Progenitor cell of endocrine pancreas (in vitro differentiated cells): Measurements from ENCODE around the gene PRIM1. TPM values are rescaled to one million over a fixed set of nuclear protein-coding genes. Genes with fewer than 3 reads are reported as not detected.
"Not testable (repeated sequence)": the region's sequence is repeated elsewhere in the genome, so short reads cannot be mapped to it uniquely, and the experiment has no call there.

Experiments used
- DNase-seq: peaks from one replicate; pipeline ENCODE4 v3.0.0; 2021; ENCODE audit warnings: low spot score; ENCODE audit not compliant: unreplicated experiment
- H3K27ac Mint-ChIP-seq: 2 replicates; pipeline ENCODE4 v1.8.0; 2021; ENCODE audit warnings: mild to moderate bottlenecking, moderate library complexity, mixed read lengths
- H3K27me3 Mint-ChIP-seq: 2 replicates; pipeline ENCODE4 v1.8.0; 2021; ENCODE audit warnings: mixed read lengths
- H3K36me3 Mint-ChIP-seq: 2 replicates; pipeline ENCODE4 v1.8.0; 2022; ENCODE audit warnings: mixed read lengths; ENCODE audit not compliant: insufficient read depth
- H3K4me1 Mint-ChIP-seq: 2 replicates; pipeline ENCODE4 v1.8.0; 2021; ENCODE audit warnings: low read depth, mixed read lengths
- H3K4me3 Mint-ChIP-seq: 2 replicates; pipeline ENCODE4 v1.8.0; 2021; ENCODE audit warnings: low read depth, mild to moderate bottlenecking, moderate library complexity, mixed read lengths
- H3K9me3 Mint-ChIP-seq: 2 replicates; pipeline ENCODE4 v1.8.0; 2021; ENCODE audit warnings: low read depth, mixed read lengths
- long read RNA-seq: library from polyadenylated mRNA; unstranded; transcript quantifications from one replicate; pipeline ENCODE4 v2.0.0, GENCODE V29; 2020
- total RNA-seq: library from RNA; stranded (reverse); gene quantifications from 2 replicates; pipeline ENCODE4 v1.2.1, GENCODE V29; 2021
- TF ChIP-seq, protein P1 (sequence below): fragments of 200-600 bp; sonication (generic); IDR thresholded peaks from one replicate; pipeline ENCODE4 v1.5.0; 2021; ENCODE audit warnings: antibody characterized with exemption, mild to moderate bottlenecking; ENCODE audit not compliant: unreplicated experiment

The PRIM1 gene
- 21.2 and 26.6 TPM in 2 replicates for total RNA-seq
- long read RNA-seq, partial matches to known transcripts, result 1 of 10 reads
- long read RNA-seq, other reads (novel, unspliced or antisense), result 7 of 10 reads

DNA sequence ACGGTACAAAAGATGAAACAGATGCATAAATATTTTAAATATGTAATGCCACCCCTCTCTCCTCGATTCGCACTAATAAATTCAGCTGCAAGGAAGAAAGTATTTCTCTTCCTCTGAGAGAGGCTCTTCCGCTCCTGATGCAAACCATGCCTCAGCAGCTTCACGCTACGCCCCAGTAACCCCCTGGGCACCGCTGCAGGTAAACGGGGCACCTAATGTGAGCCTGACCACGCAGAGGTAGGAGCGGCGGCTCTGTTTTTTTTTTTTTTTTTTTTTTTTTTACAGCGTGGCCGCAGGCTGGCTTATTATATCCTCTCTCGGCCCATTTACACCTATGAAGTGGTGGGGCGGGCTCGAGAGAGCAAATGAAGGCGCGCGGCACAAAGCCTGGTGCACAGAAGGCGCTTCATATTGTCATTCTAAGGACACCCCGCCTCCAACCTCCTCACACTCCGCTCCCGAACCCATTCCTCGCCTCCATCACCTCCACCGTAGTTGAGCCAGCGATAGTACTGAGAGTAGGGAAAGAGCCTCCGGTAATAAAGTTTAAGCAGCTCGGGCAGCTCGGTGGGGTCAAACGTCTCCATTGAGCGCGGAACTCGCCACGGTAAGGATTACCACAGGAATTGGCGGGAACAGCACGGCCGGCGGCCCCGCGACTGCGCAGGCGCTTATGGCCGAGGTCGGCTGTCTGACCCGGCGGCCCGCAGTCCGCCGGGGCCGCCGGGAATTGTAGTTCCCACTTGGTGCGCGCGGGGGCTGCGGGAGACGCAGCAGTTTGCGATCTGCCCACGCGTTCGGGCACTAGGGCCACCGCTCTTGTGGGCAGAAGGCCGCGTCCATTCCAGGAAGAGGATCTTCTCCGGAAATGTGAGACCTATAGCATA lies at the start of gene PRIM1:
PRIM1 (minus strand) TSS at position 612 of the 887 bp plus-strand sequence; CDS start at position 587, 25 bp downstream.
- Mint-ChIP-seq H3K9me3 (no peaks in the 10 kb centered on the region), H3K27ac (peak within 1 kb of the TSS; percentile 98), H3K4me1 (peaks cover 9% of the 10 kb centered on the region), H3K4me3 (peak within 1 kb of the TSS; percentile 94), H3K27me3 (no peaks in the 10 kb centered on the region), H3K36me3 (peaks cover 1% of the 10 kb centered on the region)
- DNase-seq, result peak; percentile 79
- TF ChIP-seq, protein P1, sequence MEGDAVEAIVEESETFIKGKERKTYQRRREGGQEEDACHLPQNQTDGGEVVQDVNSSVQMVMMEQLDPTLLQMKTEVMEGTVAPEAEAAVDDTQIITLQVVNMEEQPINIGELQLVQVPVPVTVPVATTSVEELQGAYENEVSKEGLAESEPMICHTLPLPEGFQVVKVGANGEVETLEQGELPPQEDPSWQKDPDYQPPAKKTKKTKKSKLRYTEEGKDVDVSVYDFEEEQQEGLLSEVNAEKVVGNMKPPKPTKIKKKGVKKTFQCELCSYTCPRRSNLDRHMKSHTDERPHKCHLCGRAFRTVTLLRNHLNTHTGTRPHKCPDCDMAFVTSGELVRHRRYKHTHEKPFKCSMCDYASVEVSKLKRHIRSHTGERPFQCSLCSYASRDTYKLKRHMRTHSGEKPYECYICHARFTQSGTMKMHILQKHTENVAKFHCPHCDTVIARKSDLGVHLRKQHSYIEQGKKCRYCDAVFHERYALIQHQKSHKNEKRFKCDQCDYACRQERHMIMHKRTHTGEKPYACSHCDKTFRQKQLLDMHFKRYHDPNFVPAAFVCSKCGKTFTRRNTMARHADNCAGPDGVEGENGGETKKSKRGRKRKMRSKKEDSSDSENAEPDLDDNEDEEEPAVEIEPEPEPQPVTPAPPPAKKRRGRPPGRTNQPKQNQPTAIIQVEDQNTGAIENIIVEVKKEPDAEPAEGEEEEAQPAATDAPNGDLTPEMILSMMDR, result peak; percentile 34

DNA sequence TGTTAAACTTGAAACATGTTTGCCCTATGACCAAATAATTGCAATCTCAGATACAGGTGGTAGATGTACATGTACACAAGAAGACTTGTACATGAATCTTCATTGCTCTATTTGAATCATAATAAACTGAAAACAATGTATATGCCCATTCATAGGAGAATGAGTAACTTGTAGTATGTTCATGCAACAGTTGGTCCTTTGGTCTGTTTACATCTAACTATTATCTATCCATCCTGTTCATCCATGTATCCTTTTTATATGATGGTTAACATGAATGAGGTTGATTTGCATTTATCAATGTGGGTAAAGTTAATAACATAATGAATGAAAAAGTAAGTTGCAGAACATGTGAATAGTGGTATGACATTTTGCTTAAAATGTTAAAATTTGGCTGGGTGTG lies 48.1 kb upstream of the PRIM1 start:
- Mint-ChIP-seq H3K4me3 (no peak overlapping the region), H3K4me1 (no peaks in the 10 kb centered on the region), H3K27me3 (no peaks in the 10 kb centered on the region), H3K9me3 (peaks cover 8% of the 10 kb centered on the region), H3K27ac (no peak overlapping the region), H3K36me3 (no peaks in the 10 kb centered on the region)
- no peak for DNase-seq
- TF ChIP-seq, protein P1, result no peak

DNA sequence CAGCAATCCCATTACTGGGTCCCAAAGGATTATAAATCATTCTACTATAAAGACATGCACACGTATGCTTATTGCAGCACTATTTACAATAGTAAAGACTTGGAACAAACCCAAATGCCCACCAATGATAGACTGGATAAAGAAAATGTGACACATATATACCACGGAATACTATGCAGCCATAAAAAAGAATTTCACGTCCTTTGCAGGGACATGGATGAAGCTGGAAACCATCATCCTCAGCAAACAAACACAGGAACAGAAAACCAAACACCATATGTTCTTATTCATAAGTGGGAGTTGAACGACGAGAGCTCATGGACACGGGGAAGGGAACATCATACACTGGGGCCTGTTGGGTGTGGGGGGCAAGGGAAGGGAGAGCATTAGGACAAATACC lies 47.2 kb upstream of the PRIM1 start:
- H3K4me1 Mint-ChIP-seq, DNase-seq, H3K36me3 Mint-ChIP-seq, H3K27ac Mint-ChIP-seq, H3K27me3 Mint-ChIP-seq, H3K4me3 Mint-ChIP-seq: not testable (repeated sequence)
- H3K9me3 Mint-ChIP-seq, result peaks cover 13% of the 10 kb centered on the region

DNA sequence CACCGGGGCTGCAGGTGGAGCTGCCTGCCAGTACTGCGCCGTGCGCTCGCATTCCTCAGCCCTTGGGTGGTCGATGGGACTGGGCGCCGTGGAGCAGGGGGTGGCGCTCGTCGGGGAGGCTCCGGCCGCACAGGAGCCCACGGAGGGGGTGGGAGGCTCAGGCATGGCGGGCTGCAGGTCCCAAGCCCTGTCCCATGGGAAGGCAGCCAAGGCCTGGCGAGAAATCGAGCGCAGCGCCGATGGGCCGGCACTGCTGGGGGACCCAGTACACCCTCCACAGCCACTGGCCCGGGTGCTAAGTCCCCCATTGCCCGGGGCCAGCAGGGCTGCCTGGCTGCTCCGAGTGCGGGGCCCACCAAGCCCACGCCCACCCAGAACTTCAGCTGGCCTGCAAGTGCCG lies 43.7 kb upstream of the PRIM1 start:
- H3K27me3 Mint-ChIP-seq, DNase-seq, H3K27ac Mint-ChIP-seq, H3K36me3 Mint-ChIP-seq, H3K4me1 Mint-ChIP-seq, H3K4me3 Mint-ChIP-seq: not testable (repeated sequence)
- H3K9me3 Mint-ChIP-seq, result peaks cover 13% of the 10 kb centered on the region

DNA sequence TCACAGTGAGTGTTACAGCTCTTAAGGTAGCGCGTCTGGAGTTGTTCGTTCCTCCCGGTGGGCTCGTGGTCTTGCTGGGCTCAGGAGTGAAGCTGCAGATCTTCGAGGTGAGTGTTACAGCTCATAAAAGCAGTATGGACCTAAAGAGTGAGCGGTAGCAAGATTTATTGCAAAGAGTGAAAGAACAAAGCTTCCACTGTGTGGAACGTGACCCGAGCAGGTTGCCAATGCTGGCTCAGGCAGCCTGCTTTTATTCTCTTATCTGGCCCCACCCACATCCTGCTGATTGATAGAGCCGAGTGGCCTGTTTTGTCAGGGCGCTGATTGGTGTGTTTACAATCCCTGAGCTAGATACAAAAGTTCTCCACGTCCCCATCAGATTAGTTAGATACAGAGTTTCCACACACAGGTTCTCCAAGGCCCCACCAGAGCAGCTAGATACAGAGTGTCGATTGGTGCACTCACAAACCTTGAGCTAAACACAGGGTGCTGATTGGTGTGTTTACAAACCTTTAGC lies 43.0 kb upstream of the PRIM1 start:
- H3K27me3 Mint-ChIP-seq, H3K4me1 Mint-ChIP-seq, H3K36me3 Mint-ChIP-seq, H3K4me3 Mint-ChIP-seq, DNase-seq: not testable (repeated sequence)
- peak overlapping the region; percentile 71 for H3K27ac Mint-ChIP-seq
- H3K9me3 Mint-ChIP-seq, result peaks cover 15% of the 10 kb centered on the region

DNA sequence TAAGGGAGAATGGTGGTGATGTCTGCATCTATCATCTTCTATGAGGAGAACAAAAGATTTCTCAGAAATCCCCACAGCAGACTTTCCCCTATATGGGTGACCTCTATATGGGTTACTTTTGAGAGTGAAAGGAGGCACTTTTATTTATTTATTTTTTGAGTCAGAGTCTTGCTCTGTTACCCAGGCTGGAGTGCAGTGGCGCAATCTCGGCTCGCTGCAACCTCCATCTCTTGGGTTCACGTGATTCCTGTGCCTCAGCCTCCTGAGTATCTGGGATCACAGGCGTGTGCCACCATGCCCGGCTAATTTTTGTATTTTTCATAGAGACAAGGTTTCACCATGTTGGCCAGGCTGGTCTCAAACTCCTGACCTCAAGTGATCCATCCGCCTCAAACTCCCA lies 41.0 kb upstream of the PRIM1 start:
- not testable (repeated sequence) for H3K4me1 Mint-ChIP-seq, DNase-seq, H3K27me3 Mint-ChIP-seq, H3K9me3 Mint-ChIP-seq, H3K27ac Mint-ChIP-seq, H3K4me3 Mint-ChIP-seq, H3K36me3 Mint-ChIP-seq

DNA sequence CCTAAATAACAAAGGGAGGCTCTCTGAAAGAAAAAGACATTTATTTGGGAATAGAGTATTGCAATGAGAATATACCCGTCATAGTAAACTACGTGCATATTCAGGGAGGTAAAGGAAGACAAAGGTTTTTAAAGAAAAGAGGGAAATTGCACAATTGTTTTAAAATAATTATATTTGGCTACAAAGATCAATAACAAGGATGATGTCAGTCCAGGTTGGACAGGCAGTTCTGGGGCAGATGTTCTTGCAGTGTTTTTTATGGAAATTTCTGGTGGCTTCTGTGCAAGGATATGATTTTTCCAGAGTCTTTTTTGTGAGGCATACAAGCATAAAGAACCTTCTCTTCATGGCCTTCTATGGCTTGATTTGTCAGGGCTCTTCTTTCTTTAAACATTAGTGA lies 40.6 kb upstream of the PRIM1 start:
- no peak for DNase-seq
- Mint-ChIP-seq H3K4me1 (no peaks in the 10 kb centered on the region), H3K36me3 (peaks cover 1% of the 10 kb centered on the region), H3K9me3 (peaks cover 7% of the 10 kb centered on the region), H3K27ac (no peak overlapping the region), H3K27me3 (no peaks in the 10 kb centered on the region), H3K4me3 (no peak overlapping the region)
- TF ChIP-seq, protein P1, result no peak

DNA sequence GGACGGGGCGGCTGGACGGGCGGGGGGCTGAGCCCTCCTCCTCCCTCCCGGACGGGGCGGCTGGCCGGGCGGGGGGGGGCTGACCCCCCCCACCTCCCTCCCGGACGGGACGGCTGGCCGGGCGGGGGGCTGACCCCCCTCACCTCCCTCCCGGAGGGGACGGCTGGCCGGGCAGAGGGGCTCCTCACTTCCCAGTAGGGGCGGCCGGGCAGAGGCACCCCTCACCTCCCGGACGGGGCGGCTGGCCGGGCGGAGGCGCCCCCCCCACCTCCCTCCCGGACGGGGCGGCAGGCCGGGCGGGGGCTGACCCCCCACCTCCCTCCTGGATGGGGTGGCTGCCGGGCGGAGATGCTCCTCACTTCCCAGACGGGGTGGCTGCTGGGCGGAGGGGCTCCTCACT lies 37.3 kb upstream of the PRIM1 start:
- H3K4me3 Mint-ChIP-seq, result not testable (repeated sequence)

More for the DNA sequence above, 37.3 kb upstream of the PRIM1 start:
- H3K36me3 Mint-ChIP-seq, DNase-seq, H3K27me3 Mint-ChIP-seq, H3K27ac Mint-ChIP-seq, H3K4me1 Mint-ChIP-seq: not testable (repeated sequence)
- peaks cover 14% of the 10 kb centered on the region for H3K9me3 Mint-ChIP-seq
